Measurements from ENCODE around the gene IGSF6. TPM values are rescaled to one million over a fixed set of nuclear protein-coding genes. Genes with fewer than 3 reads are reported as not detected.

Gene IGSF6
- polyA plus RNA-seq, 1 of the 3 experiments (the other 2 are of a cell fraction) = not detected

GRCh38 chr16:21639493-21639892 is 12.9 kb downstream of the IGSF6 start:
- Histone ChIP-seq H3K4me3 (ENCODE audit: low read depth in 2 of 2, low read length in 1 of 2) (no peak overlapping the region), H3K4me2 (no peak overlapping the region), H3K9me3 (no peaks in the 10 kb centered on the region), H3K36me3 (replicated peaks in 1 of 2; ENCODE audit: control insufficient read depth in 1 of 2, insufficient read depth in 2 of 2, low read length in 1 of 2) (peaks cover 3 to 27% of the 10 kb centered on the region in 2 experiments), H4K20me1 (ENCODE audit: insufficient read depth) (peaks cover 6% of the 10 kb centered on the region), H3K9me2 (no peaks in the 10 kb centered on the region), H3K27me3 (ENCODE audit: insufficient read depth) (no peaks in the 10 kb centered on the region), H3K4me1 (ENCODE audit: control insufficient read depth in 1 of 2, insufficient read depth in 2 of 2, low read depth in 1 of 2, low read length in 1 of 2) (peaks cover 0 to 17% of the 10 kb centered on the region in 2 experiments; a peak in 2 of 4 replicates), H3K79me2 (ENCODE audit: insufficient read depth) (peaks cover 64% of the 10 kb centered on the region), H2AFZ (ENCODE audit: low read depth) (no peak overlapping the region), H3K27ac (ENCODE audit: low read depth in 2 of 2, low read length in 1 of 2) (peak overlapping the region in 1 of 2 experiments; percentile 57), H3F3A (replicated peaks; ENCODE audit: insufficient read depth) (peaks cover 22% of the 10 kb centered on the region), H3K9ac (no peak overlapping the region)
- WGBS (ENCODE audit: low lambda C conversion rate) = 91% methylated on average over 2 of the region's 2 CpGs
- CTCF ChIA-PET = interaction anchor here (0.9 to 7.6 kb wide), 14 partner anchors 9 to 79 kb away, joined by 3 to 90 read pairs (median 8); partner anchors contain the start of genes IGSF6 and METTL9
- POLR2A ChIA-PET = no interaction called here
- no peak for DNase-seq
- TF ChIP-seq IRF3 (IDR thresholded peaks at IDR 0.05; ENCODE audit: low read depth, low read length) (no peak), JUND (IDR thresholded peaks at IDR 0.05) (no peak), SIN3A (IDR thresholded peaks at IDR 0.05; ENCODE audit: borderline replicate concordance, low read depth, low read length) (no peak), SMC3 (IDR thresholded peaks at IDR 0.05; ENCODE audit: low read depth, low read length) (no peak), MAX (IDR thresholded peaks at IDR 0.05; ENCODE audit: low read depth) (no peak), TCF12 (IDR thresholded peaks at IDR 0.05) (no peak), FOXJ3 (CRISPR knock-in tag; IDR thresholded peaks at IDR 0.05) (no peak)

GRCh38 chr16:21638573-21638975 is 13.8 kb downstream of the IGSF6 start:
- ChIA-PET POLR2A (no interaction called here), CTCF (interaction anchor here (1.0 to 7.6 kb wide), 7 partner anchors 19 to 56 kb away, joined by 3 to 90 read pairs (median 4); no protein-coding TSS in a partner anchor)
- Histone ChIP-seq H3K9me3 (no peaks in the 10 kb centered on the region), H3K9me2 (no peaks in the 10 kb centered on the region), H2AFZ (ENCODE audit: low read depth) (no peak overlapping the region), H3F3A (replicated peaks; ENCODE audit: insufficient read depth) (peaks cover 22% of the 10 kb centered on the region), H3K27ac (ENCODE audit: low read depth in 2 of 2, low read length in 1 of 2) (peak overlapping the region; percentile 4 to 57; a peak in 3 of 4 replicates), H3K4me3 (ENCODE audit: low read depth in 2 of 2, low read length in 1 of 2) (peak overlapping the region in 1 of 2 experiments; percentile 4; a peak in 1 of 4 replicates), H3K27me3 (ENCODE audit: insufficient read depth) (no peaks in the 10 kb centered on the region), H3K4me2 (no peak overlapping the region), H4K20me1 (ENCODE audit: insufficient read depth) (peaks cover 6% of the 10 kb centered on the region), H3K9ac (no peak overlapping the region; the same call in 1 of the 2 replicates), H3K36me3 (replicated peaks in 1 of 2; ENCODE audit: control insufficient read depth in 1 of 2, insufficient read depth in 2 of 2, low read length in 1 of 2) (peaks cover 6 to 25% of the 10 kb centered on the region in 2 experiments), H3K4me1 (ENCODE audit: control insufficient read depth in 1 of 2, insufficient read depth in 2 of 2, low read depth in 1 of 2, low read length in 1 of 2) (peaks cover 0 to 17% of the 10 kb centered on the region in 2 experiments; a peak in 2 of 4 replicates), H3K79me2 (ENCODE audit: insufficient read depth) (peaks cover 58% of the 10 kb centered on the region)
- TF ChIP-seq CTCF (IDR thresholded peaks at IDR 0.05) = no peak
- 0 out of 2 replicates have a peak, but pooled peaks have one; percentile 6 for TF ChIP-seq TCF12 (IDR thresholded peaks at IDR 0.05)
- no peak for TF ChIP-seq RXRA (IDR thresholded peaks at IDR 0.05; ENCODE audit: borderline replicate concordance, low read depth)
- DNase-seq = no peak
- 36% methylated on average over 4 of the region's 4 CpGs for WGBS (ENCODE audit: low lambda C conversion rate)
